ENCODE measurements around the gene FOXR2.

FOXR2 gene, protein sequence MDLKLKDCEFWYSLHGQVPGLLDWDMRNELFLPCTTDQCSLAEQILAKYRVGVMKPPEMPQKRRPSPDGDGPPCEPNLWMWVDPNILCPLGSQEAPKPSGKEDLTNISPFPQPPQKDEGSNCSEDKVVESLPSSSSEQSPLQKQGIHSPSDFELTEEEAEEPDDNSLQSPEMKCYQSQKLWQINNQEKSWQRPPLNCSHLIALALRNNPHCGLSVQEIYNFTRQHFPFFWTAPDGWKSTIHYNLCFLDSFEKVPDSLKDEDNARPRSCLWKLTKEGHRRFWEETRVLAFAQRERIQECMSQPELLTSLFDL

DNA sequence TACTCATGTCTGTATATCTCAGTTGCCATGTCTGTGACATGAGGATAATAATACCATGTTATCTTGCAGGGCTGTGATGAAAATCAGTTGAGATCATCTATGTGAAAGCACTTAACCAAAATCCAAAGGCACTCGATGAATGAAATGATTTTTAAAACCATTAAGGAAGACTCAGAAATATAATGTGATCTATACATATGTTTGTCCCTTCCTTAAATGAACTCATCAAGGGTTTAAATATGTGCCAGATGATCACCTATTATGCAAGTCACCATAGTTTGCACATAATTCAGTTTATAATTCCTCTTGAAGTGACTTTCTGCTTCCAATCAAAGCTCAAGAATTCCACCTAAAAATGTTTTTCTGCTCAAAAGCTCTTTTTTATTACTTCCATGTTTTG, at the start of gene FOXR2:
Gene FOXR2, plus strand, starts transcription at position 301 of the 400 bp plus-strand sequence. CDS start 312 bp downstream, outside the sequence.
- Histone ChIP-seq H3K27me3 (ENCODE audit: control insufficient read depth, insufficient read depth, low read length) (no peaks in the 10 kb centered on the region), H3K36me3 (ENCODE audit: control insufficient read depth, insufficient read depth, low read length) (no peaks in the 10 kb centered on the region), H3K9me3 (ENCODE audit: control insufficient read depth, low read length) (no peaks in the 10 kb centered on the region), H3K9ac (ENCODE audit: low read length) (no peak within 1 kb of the TSS), H3K4me1 (ENCODE audit: control insufficient read depth, insufficient read depth, low read length) (no peaks in the 10 kb centered on the region), H3K4me3 (ENCODE audit: low read length) (no peak within 1 kb of the TSS)

DNA sequence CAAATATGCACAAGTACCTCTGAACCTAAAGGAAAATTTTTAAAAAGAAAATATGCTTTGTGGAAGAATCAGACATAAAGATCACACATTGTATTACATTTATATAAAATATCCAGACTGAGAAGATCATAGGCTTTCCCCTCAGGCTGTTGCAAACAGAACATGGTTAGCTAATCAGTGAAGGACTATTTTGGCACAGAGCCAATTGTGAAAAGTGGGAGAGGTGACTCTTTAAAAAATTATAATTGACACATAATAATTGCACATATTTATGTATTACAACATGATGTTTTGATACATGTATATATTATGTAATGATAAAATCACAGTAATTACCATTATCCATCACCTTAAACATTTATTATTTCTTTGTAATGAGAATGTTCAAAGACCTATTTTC, 44.1 kb upstream of the FOXR2 start:
- no peaks in the 10 kb centered on the region for H3K9me3 ChIP-seq (ENCODE audit: control insufficient read depth, low read length)
- H3K36me3 ChIP-seq (ENCODE audit: control insufficient read depth, insufficient read depth, low read length): no peaks in the 10 kb centered on the region
- H3K4me1 ChIP-seq (ENCODE audit: control insufficient read depth, insufficient read depth, low read length): no peaks in the 10 kb centered on the region
- H3K4me3 ChIP-seq (ENCODE audit: low read length): no peak overlapping the region
- no peaks in the 10 kb centered on the region for H3K27me3 ChIP-seq (ENCODE audit: control insufficient read depth, insufficient read depth, low read length)
- H3K9ac ChIP-seq (ENCODE audit: low read length): no peak overlapping the region

DNA sequence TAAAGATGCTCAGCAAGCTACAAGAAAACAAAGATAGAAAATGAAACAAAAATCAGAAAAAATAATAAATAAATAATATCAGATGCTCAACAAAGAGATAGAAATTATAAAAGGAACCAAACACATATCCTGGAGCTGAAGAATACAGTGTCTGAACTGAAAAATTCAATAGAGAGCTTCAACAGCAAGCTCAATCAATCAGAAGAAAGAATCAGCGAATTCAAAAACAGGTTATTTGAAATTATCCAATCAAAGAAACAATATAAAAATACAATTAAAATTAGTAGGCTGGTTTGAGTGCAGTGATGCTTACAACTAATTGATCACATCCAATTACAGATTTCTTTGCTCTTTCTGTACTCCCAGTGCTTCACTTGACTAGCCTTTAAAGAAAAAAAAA, 40.8 kb upstream of the FOXR2 start:
- Histone ChIP-seq H3K27me3 (ENCODE audit: control insufficient read depth, insufficient read depth, low read length) (no peaks in the 10 kb centered on the region), H3K9ac (ENCODE audit: low read length) (no peak overlapping the region), H3K9me3 (ENCODE audit: control insufficient read depth, low read length) (no peaks in the 10 kb centered on the region), H3K4me3 (ENCODE audit: low read length) (no peak overlapping the region), H3K4me1 (ENCODE audit: control insufficient read depth, insufficient read depth, low read length) (no peaks in the 10 kb centered on the region), H3K36me3 (ENCODE audit: control insufficient read depth, insufficient read depth, low read length) (no peaks in the 10 kb centered on the region)

DNA sequence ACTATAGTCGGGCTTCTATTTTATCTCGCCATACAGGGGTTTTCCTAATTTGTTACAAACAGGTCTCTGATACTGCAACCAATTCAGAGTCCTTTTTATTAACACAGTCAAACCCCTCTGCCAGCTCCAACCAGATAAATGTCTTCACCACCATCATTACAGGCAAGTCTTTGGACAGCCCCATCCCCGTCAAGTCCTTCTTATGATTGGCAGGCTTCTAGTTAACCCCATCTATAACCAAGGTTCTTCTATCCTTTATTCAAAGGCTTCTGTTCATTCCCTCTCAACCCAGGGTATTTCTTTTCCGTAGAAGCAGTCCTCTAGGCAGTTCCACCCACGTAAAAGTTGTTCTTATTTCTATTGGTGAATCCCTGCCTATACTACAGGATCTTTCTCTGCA, 29.9 kb upstream of the FOXR2 start:
- H3K4me3 ChIP-seq (ENCODE audit: low read length): no peak overlapping the region
- H3K9ac ChIP-seq (ENCODE audit: low read length): no peak overlapping the region
- H3K4me1 ChIP-seq (ENCODE audit: control insufficient read depth, insufficient read depth, low read length): no peaks in the 10 kb centered on the region
- H3K9me3 ChIP-seq (ENCODE audit: control insufficient read depth, low read length): no peaks in the 10 kb centered on the region
- no peaks in the 10 kb centered on the region for H3K36me3 ChIP-seq (ENCODE audit: control insufficient read depth, insufficient read depth, low read length)
- H3K27me3 ChIP-seq (ENCODE audit: control insufficient read depth, insufficient read depth, low read length): no peaks in the 10 kb centered on the region

DNA sequence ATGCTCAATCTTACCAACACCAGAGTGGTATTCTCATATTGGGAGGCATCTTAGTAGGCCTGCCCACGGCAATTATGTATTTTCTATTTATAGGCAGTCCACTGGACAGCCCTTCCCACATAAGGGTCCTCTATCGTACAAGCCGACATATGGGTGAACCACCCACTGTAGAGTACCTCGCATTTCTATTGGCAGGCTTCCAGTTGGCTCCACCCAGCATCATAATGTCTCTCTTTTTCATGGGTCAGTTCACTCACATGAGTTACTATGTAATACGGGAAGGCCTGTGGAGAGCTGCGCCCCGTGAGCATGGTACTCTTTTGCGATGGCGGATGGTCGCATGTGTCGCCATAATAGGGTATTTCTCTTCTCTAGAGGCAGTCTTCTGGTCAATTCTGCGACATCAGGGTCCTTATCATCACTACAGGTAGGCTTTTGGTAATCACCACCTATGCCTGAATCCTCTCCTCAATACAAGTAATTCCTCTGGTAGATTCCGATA, 29.4 kb upstream of the FOXR2 start:
- Histone ChIP-seq H3K4me3 (ENCODE audit: low read length) (no peak overlapping the region), H3K27me3 (ENCODE audit: control insufficient read depth, insufficient read depth, low read length) (no peaks in the 10 kb centered on the region), H3K4me1 (ENCODE audit: control insufficient read depth, insufficient read depth, low read length) (no peaks in the 10 kb centered on the region), H3K9me3 (ENCODE audit: control insufficient read depth, low read length) (no peaks in the 10 kb centered on the region), H3K36me3 (ENCODE audit: control insufficient read depth, insufficient read depth, low read length) (no peaks in the 10 kb centered on the region), H3K9ac (ENCODE audit: low read length) (no peak overlapping the region)

DNA sequence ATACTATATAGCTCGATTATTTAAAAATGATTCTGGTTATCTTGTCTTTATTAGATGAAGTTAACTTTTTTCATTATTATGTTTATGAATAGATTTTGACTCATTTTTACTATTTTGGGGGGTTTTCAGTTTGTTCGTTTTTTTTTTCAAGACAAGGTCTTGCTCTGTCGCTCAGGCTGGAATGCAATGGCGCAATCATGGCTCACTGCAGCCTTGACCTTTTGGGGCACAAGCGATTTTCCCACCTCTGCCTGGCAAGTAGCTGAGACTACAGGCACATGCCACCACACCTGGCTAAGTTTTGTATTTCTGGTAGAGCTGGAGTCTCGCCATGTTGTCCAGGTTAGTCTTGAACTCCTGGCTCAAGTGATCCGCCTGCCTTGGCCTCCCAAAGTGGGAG, 24.9 kb upstream of the FOXR2 start:
- H3K9me3 ChIP-seq (ENCODE audit: control insufficient read depth, low read length): no peaks in the 10 kb centered on the region
- H3K27me3 ChIP-seq (ENCODE audit: control insufficient read depth, insufficient read depth, low read length): no peaks in the 10 kb centered on the region
- no peaks in the 10 kb centered on the region for H3K36me3 ChIP-seq (ENCODE audit: control insufficient read depth, insufficient read depth, low read length)
- no peaks in the 10 kb centered on the region for H3K4me1 ChIP-seq (ENCODE audit: control insufficient read depth, insufficient read depth, low read length)
- H3K9ac ChIP-seq (ENCODE audit: low read length): no peak overlapping the region
- H3K4me3 ChIP-seq (ENCODE audit: low read length): no peak overlapping the region

DNA sequence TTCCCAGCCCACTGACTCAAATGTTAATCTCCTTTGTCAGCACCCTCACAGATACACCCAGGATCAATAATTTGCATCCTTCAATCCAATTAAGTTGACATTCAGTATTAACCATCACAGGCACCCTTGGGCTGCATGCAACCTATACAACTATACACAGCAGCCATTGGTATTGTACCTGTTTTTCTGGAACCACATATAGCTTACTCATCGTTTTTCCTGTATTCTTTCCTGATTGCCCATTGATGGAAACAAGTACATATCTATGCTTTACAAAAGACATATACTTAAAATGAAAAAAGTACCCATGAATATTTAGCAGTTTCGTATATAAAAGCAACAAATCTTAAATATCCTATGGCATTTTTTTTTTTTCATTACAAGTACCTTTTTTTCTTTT, 3.7 kb upstream of the FOXR2 start:
- H3K4me1 ChIP-seq (ENCODE audit: control insufficient read depth, insufficient read depth, low read length): no peaks in the 10 kb centered on the region
- H3K9me3 ChIP-seq (ENCODE audit: control insufficient read depth, low read length): no peaks in the 10 kb centered on the region
- H3K36me3 ChIP-seq (ENCODE audit: control insufficient read depth, insufficient read depth, low read length): no peaks in the 10 kb centered on the region
- no peaks in the 10 kb centered on the region for H3K27me3 ChIP-seq (ENCODE audit: control insufficient read depth, insufficient read depth, low read length)
- H3K4me3 ChIP-seq (ENCODE audit: low read length): no peak overlapping the region
- no peak overlapping the region for H3K9ac ChIP-seq (ENCODE audit: low read length)

DNA sequence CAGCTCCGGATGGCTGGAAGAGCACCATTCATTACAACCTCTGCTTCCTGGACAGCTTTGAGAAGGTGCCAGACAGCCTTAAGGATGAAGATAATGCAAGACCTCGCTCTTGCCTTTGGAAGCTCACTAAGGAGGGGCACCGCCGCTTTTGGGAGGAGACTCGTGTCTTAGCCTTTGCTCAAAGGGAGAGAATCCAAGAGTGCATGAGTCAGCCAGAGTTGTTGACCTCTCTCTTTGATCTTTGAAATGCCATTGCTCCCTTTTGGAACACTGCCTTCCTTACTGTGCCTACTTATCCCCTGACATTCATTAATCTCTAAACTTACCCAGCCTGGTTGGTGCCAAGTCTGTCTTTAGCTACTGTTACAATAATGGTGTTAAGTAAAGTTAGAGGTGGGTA, 1.2 kb downstream of the FOXR2 start:
- H3K36me3 ChIP-seq (ENCODE audit: control insufficient read depth, insufficient read depth, low read length): no peaks in the 10 kb centered on the region

DNA sequence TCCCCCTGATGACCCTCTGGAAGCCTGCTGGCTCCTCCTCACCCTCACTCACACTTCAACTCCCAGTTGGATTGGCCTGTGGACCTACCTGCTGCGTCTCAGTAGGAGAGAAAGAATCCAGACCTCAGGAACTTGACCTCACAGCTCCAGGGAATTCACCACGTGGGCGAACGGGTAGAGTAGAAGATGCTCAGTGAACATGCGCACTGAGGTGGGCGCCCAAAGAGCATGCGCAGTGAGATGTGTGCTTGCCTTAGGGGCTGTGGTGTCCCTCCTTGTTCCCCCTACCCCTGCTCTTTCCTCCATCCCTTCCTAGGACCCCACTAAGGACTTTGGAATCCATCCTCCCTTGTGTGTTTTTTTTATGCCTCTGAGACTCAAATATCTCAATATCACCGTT, 12.9 kb downstream of the FOXR2 start:
- Histone ChIP-seq H3K4me1 (ENCODE audit: control insufficient read depth, insufficient read depth, low read length) (no peaks in the 10 kb centered on the region), H3K9ac (ENCODE audit: low read length) (no peak overlapping the region), H3K4me3 (ENCODE audit: low read length) (no peak overlapping the region), H3K36me3 (ENCODE audit: control insufficient read depth, insufficient read depth, low read length) (no peaks in the 10 kb centered on the region), H3K9me3 (ENCODE audit: control insufficient read depth, low read length) (no peaks in the 10 kb centered on the region), H3K27me3 (ENCODE audit: control insufficient read depth, insufficient read depth, low read length) (no peaks in the 10 kb centered on the region)

More for the DNA sequence above, 1.2 kb downstream of the FOXR2 start:
- no peak overlapping the region for H3K4me3 ChIP-seq (ENCODE audit: low read length)
- H3K27me3 ChIP-seq (ENCODE audit: control insufficient read depth, insufficient read depth, low read length): no peaks in the 10 kb centered on the region
- no peaks in the 10 kb centered on the region for H3K9me3 ChIP-seq (ENCODE audit: control insufficient read depth, low read length)
- H3K4me1 ChIP-seq (ENCODE audit: control insufficient read depth, insufficient read depth, low read length): no peaks in the 10 kb centered on the region
- no peak overlapping the region for H3K9ac ChIP-seq (ENCODE audit: low read length)

DNA sequence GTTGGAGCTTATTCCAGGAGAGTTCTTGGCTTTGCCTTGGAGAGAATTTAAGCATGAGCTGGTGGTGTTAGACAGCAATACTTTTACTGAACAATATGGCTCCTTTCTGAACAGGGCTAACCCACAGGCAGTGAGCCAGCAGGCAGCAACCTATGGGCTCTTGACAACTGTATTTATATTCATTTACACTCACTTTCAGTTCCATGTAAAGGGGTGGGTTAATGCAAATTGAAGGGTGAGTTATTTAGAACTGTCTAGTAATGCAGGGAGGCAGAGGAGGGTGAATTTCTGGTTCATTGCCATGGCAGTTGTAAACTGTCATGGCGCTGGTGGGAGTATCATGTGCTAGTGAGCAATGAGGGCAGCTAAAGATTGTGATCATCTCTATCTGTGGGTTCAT, 15.7 kb downstream of the FOXR2 start:
- Histone ChIP-seq H3K36me3 (ENCODE audit: control insufficient read depth, insufficient read depth, low read length) (no peaks in the 10 kb centered on the region), H3K27me3 (ENCODE audit: control insufficient read depth, insufficient read depth, low read length) (no peaks in the 10 kb centered on the region), H3K9ac (ENCODE audit: low read length) (no peak overlapping the region), H3K4me3 (ENCODE audit: low read length) (no peak overlapping the region), H3K9me3 (ENCODE audit: control insufficient read depth, low read length) (no peaks in the 10 kb centered on the region), H3K4me1 (ENCODE audit: control insufficient read depth, insufficient read depth, low read length) (no peaks in the 10 kb centered on the region)

DNA sequence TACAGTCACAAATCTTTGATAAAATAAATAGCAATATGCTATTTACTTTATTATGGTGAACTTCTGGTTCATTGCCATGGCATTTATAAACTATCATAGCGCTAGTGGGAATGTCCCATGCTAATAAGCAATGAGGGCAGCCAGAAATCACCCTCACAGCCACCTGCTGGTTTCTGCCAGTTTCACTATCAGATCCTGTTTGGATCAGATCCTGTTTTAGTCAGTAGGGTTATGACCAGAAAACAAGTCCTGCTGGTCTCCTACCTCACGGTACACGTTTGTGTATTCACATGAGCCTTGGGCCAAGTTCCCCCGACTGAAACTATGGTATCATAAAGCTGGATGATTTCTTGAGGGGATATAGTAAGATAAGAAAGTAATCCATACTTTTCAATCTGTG, 17.7 kb downstream of the FOXR2 start:
- Histone ChIP-seq H3K4me1 (ENCODE audit: control insufficient read depth, insufficient read depth, low read length) (no peaks in the 10 kb centered on the region), H3K27me3 (ENCODE audit: control insufficient read depth, insufficient read depth, low read length) (no peaks in the 10 kb centered on the region), H3K4me3 (ENCODE audit: low read length) (no peak overlapping the region), H3K36me3 (ENCODE audit: control insufficient read depth, insufficient read depth, low read length) (no peaks in the 10 kb centered on the region), H3K9me3 (ENCODE audit: control insufficient read depth, low read length) (no peaks in the 10 kb centered on the region), H3K9ac (ENCODE audit: low read length) (no peak overlapping the region)

DNA sequence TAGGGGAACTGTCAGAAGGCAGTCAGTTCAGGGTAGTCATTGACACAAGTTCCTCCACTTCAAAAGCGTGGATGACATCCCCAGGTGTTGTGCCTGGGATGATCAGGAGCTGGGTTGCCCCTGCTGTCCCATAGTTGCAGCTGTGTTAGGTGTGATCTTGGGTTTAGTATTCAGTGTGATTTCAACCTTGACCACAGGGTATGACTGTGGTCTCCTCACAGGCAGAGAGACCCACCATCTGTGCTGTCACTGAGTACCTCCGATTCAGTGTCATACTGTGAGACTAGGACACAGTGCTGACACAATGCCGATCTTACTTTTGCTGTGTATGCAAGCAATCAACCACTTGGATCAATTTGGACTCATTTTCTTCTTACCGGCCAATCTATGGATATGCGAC, 25.2 kb downstream of the FOXR2 start:
- Histone ChIP-seq H3K9ac (ENCODE audit: low read length) (no peak overlapping the region), H3K9me3 (ENCODE audit: control insufficient read depth, low read length) (no peaks in the 10 kb centered on the region), H3K36me3 (ENCODE audit: control insufficient read depth, insufficient read depth, low read length) (no peaks in the 10 kb centered on the region), H3K27me3 (ENCODE audit: control insufficient read depth, insufficient read depth, low read length) (no peaks in the 10 kb centered on the region), H3K4me3 (ENCODE audit: low read length) (no peak overlapping the region), H3K4me1 (ENCODE audit: control insufficient read depth, insufficient read depth, low read length) (no peaks in the 10 kb centered on the region)

DNA sequence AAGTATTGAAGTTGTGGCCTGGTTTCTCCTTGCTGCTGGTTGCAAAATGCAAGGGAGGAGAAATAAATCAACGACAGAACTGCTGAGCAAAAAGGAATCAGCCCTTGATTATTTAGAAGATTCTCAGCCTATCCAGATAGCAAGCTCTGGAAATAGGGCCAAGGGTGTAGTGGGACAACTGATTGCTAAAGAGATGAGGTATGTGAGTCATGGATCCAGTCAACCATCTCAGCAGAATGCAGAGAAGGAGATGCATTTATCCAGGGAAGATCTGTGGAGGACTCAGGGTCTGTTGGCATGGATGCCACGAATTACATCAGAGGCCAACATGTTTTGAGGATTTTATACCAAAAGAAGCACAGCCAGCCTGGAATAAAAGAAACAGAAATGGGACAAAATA, 36.7 kb downstream of the FOXR2 start:
- no peak overlapping the region for H3K4me3 ChIP-seq (ENCODE audit: low read length)
- H3K27me3 ChIP-seq (ENCODE audit: control insufficient read depth, insufficient read depth, low read length): no peaks in the 10 kb centered on the region
- no peaks in the 10 kb centered on the region for H3K4me1 ChIP-seq (ENCODE audit: control insufficient read depth, insufficient read depth, low read length)
- no peaks in the 10 kb centered on the region for H3K36me3 ChIP-seq (ENCODE audit: control insufficient read depth, insufficient read depth, low read length)
- H3K9ac ChIP-seq (ENCODE audit: low read length): no peak overlapping the region
- H3K9me3 ChIP-seq (ENCODE audit: control insufficient read depth, low read length): no peaks in the 10 kb centered on the region

Data from mucosa of stomach (tissue), 1 donor.